GM21737 (cell line): ENCODE measurements around the gene COPS2.
A peak's percentile ranks its signal among the peaks of the same experiment; 100 is the strongest.
"Not testable (repeated sequence)": the region's sequence is repeated elsewhere in the genome, so short reads cannot be mapped to it uniquely, and the experiment has no call there.

Experiments
- ATAC-seq: cut with Tn5 transposase; IDR thresholded peaks from one replicate; pipeline ENCODE4 v1.9.1; 2021; ENCODE audit warnings: mild to moderate bottlenecking, moderate library complexity; ENCODE audit not compliant: unreplicated experiment

Gene COPS2

DNA sequence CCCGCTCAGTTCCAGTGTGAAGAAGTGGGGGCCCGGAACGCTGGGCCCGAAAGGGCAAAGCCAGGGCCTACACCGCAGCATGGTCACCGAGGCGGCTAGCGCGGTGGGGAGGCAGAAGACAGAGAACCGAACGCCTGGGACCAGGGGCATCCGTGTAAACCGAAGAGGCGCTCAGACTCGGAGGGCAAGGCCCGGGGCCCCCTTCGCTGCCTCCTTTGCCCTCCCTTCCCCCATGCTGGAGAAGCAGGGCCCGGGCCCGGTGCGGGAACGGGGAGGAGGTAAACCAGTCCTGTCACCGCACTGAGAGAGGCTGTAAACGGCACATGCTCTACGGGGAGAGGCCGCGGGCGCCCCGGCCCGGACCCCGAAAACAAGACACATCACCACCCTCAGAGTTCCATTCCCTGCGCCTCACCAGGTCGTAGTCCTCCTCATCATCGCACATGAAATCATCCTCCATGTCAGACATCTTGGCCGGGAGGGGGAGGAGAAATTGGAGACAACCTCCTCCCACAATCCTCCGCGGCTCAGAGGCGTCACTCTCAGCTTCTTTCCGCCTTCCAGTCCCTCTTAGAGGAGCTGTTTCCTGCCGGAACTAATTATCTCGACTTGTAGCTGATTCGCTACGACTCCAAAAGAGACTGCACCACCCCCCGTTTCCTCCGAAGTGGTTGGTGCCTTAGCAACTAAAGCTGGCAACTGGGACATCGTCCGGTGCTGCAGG lies at the start of gene COPS2:
TSS of gene COPS2 (minus strand) at position 490 of the 724 bp plus-strand sequence. CDS start at position 469, 21 bp downstream.
- peak; percentile 89 for ATAC-seq

- no peak for ATAC-seq
These were observed 44.9 kb upstream of the COPS2 start for GRCh38 chr15:49200347-49200746.

DNA sequence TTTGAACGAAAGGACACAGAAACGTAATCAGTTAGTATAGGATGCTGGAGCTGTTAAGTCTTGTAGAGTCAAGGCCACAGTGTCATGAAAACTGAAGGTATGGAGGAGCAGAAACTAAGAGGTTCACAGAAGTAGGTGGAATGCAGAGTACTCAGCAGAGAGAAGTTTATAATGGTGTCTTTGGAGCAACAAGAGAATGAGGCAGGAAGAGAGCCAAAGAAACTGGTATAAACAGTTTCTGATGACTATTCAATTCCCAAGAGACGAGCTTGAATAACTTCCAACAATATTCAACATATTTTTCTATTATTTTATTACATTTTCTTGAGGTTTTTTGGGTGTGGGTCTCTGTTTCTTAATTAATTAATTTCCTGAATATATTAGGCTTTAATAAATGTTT lies 44.3 kb upstream of the COPS2 start:
- ATAC-seq: no peak

- no peak for ATAC-seq
These were observed 41.5 kb upstream of the COPS2 start for GRCh38 chr15:49196856-49197255.

- no peak for ATAC-seq
These were observed 36.5 kb upstream of the COPS2 start for GRCh38 chr15:49191892-49192291.

DNA sequence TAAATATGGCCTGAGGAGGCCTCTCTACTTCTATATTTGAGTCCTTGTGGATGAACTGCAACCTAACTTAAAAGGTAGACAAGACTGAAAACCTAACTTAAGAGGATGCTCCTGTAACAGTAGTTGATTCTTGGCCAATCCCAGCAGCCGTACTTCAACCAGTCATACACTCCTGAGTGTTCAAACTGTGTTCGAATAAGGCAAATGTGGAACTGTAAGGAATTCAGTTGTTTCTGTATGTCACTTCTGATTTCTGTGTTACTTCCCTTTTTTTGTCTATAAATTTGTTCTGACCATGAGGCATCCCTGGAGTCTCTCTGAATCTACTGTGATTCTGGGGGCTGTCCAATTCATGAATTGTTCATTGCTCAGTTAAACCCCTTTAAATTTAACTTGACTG lies 35.2 kb upstream of the COPS2 start:
- ATAC-seq: no peak

DNA sequence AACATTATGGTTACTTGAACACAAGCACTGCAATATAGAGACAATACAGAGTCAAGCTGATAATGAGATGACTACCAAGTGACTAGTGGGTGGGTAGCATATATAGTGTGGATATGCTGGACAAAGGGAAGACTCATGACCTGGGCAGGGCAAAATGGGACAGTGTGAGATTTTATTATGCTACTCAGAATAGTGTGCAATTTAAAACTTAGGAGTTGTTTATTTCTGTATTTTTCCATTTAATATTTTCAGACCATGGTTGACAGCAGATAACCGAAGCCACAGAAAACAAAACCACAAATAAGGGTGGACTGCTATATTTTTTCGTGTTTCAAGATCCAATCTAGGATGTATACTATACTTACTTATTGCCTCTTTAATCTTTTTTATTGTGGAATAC lies 34.2 kb upstream of the COPS2 start:
- no peak for ATAC-seq

DNA sequence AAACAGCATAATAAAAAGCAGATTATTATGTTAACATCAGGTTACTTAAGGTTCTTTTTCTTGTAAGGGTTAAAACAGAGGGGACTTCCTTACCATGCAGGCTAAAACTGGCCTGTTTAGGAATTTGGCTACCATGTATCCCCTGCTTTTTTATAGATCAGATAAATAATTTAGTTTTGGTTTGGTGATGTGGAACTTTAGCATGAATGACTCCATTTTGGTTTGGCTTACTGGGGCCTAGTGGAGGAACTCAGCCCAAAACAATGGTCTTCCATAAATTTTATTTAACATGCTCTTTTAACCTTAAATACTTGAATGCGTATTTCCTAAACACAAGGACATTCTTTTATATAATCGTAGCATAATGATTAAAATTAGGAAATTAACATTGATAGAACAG lies 33.5 kb upstream of the COPS2 start:
- ATAC-seq: no peak

- no peak for ATAC-seq
These were observed 32.3 kb upstream of the COPS2 start for GRCh38 chr15:49187549-49188245.

DNA sequence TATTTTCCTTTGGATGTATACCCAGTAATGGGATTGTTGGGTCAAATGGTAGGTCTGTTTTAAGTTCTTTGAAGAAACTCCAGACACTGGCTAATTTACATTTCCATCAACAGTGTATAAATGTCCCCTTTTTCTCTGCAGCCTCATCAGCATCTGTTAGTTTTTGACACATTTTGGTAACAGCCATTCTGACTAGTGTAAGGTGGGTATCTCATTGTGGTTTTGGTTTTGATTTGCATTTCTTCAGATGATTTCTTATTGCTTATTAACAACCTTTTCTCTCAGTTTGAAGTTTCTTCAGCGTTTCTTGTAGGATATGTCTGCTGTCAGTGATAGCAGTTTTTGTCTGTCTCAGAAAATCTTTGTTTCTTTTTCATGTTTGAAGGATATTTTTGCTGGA lies 30.1 kb upstream of the COPS2 start:
- no peak for ATAC-seq

DNA sequence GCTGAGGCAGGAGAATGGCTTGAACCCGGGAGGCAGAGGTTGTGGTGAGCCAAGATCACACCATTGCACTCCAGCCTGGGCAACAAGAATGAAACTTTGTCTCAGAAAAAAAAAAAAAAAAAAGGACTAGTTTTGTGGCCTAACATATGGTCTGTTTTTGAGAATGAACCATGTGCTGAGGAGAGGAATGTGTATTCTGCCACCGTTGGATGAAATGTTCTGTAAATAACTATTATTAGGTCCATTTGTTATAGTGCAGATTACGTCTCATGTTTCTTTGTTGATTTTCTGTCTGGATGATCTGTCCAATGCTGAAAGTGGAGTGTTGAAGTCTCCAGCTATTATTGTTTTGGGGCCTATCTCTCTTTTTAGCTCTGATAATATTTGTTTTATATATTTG lies 28.3 kb upstream of the COPS2 start:
- ATAC-seq: not testable (repeated sequence)

GRCh38 chr15:49182128-49182527 lies 26.7 kb upstream of the COPS2 start:
- no peak for ATAC-seq

- no peak for ATAC-seq
These were observed 24.2 kb upstream of the COPS2 start for GRCh38 chr15:49179433-49180190.

GRCh38 chr15:49178497-49178896 lies 23.1 kb upstream of the COPS2 start:
- no peak for ATAC-seq

GRCh38 chr15:49175582-49176397 lies 20.4 kb upstream of the COPS2 start:
- not testable (repeated sequence) for ATAC-seq

GRCh38 chr15:49174902-49175301 lies 19.5 kb upstream of the COPS2 start:
- ATAC-seq: no peak

DNA sequence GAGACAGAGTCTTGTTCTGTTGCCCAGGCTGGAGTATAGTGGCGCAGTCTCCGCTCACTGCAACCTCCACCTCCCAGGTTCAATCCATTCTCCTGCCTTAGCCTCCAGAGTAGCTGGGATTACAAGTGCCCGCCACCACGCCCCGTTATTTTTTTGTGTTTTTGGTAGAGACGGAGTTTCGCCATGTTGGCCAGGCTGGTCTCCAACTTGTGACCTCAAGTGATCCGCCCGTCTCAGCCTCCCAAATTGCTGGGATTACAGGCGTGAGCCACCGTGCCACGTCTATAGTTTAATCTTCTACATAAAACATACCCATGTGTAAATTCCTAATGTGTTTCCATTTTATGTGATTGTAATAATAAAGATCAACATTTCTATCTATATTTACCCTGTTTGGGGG lies 16.4 kb upstream of the COPS2 start:
- no peak for ATAC-seq

- peak; percentile 97 for ATAC-seq
These were observed 14.6 kb upstream of the COPS2 start, which contains the start of gene GALK2 for GRCh38 chr15:49169880-49170597. Gene GALK2, plus strand, starts transcription at chr15:49170247. Its CDS starts 76 bp downstream, at chr15:49170323.

- ATAC-seq: no peak
These were observed 12.6 kb upstream of the COPS2 start for GRCh38 chr15:49168016-49168415.

- no peak for ATAC-seq
These were observed 9.5 kb upstream of the COPS2 start for GRCh38 chr15:49164865-49165264.
